Thymus (tissue), 11 donors: ENCODE data around the gene FHIP1A. TPM values are rescaled to one million over a fixed set of nuclear protein-coding genes. Genes with fewer than 3 reads are reported as not detected.
"Not testable (repeated sequence)": the region's sequence is repeated elsewhere in the genome, so short reads cannot be mapped to it uniquely, and the experiment has no call there.

Source experiments
- DNase-seq, 9 donors: peaks; one replicate each; pipeline ENCODE4 v3.0.0-alpha.2; 2013; ENCODE audit warnings: low spot score in 9 of 9, low read depth in 6 of 9, missing footprints in 1 of 9
- H3K27ac ChIP-seq, 2 donors: one replicate each; pipeline ENCODE4 v1.5.1; 2013; ENCODE audit warnings: control low read depth in 1 of 2, low read depth in 1 of 2, low read length in 1 of 2, mild to moderate bottlenecking in 1 of 2, moderate library complexity in 1 of 2
- H3K27me3 ChIP-seq, 2 donors: one replicate each; pipeline ENCODE4 v1.5.1; 2013; ENCODE audit warnings: low read length in 1 of 2; ENCODE audit not compliant: control insufficient read depth in 2 of 2, insufficient read depth in 1 of 2
- H3K36me3 ChIP-seq, 2 donors: one replicate each; pipeline ENCODE4 v1.5.1; 2013; ENCODE audit warnings: low read length in 1 of 2, mild to moderate bottlenecking in 1 of 2, moderate library complexity in 1 of 2; ENCODE audit not compliant: control insufficient read depth in 2 of 2, insufficient read depth in 2 of 2
- H3K4me1 ChIP-seq, 2 donors: one replicate each; pipeline ENCODE4 v1.5.1; 2013; ENCODE audit warnings: low read length in 2 of 2; ENCODE audit not compliant: control insufficient read depth in 2 of 2, insufficient read depth in 2 of 2
- H3K4me3 ChIP-seq, 2 donors: one replicate each; pipeline ENCODE4 v1.5.1; 2013; ENCODE audit warnings: low read length in 2 of 2, control low read depth in 1 of 2, mild to moderate bottlenecking in 1 of 2
- H3K9me3 ChIP-seq, 2 donors: one replicate each; pipeline ENCODE4 v1.5.1; 2013; ENCODE audit warnings: low read length in 1 of 2, mild to moderate bottlenecking in 1 of 2; ENCODE audit not compliant: control insufficient read depth in 2 of 2, insufficient read depth in 1 of 2
- WGBS: extraction: QIAGEN DNeasy Blood & Tissue Kit; methylation state at CpG from one replicate; pipeline ENCODE4 v1.1.7; 2013; 5-methylcytosine and 5-hydroxymethylcytosine counted together
- polyA plus RNA-seq: library from polyadenylated mRNA; stranded (reverse); fragments of 200-250 nt; gene quantifications from one replicate; pipeline ENCODE4 v1.2.3, GENCODE V29; 2013
- total RNA-seq: library from RNA; stranded (reverse); fragments of 120-200 nt; gene quantifications from one replicate; pipeline ENCODE4 v1.2.4, GENCODE V29; 2013
- donor health status: healthy.

Gene FHIP1A
- total and polyA plus RNA-seq, 2 donors, result 0.62 to 3.6 TPM

DNA sequence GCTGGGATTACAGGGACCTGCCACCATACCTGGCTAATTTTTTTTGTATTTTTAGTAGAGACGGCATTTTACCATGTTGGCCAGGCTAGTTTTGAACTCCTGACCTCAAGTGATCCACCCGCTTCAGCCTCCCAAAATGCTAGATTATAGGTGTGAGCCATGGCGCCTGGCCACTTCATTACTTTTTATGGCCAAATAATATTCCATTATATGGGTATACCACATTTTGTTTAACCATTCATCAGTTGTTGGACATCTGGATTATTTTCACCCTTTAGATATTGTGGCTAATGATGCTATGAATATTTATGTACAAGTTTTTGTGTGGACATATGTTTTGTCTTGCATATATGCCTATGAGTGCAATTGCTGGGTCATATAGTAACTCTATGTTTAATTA is 8.6 kb upstream of the FHIP1A start:
- no peak overlapping the region for H3K27ac ChIP-seq
- H3K27me3 ChIP-seq, result no peaks in the 10 kb centered on the region
- H3K9me3 ChIP-seq, result no peaks in the 10 kb centered on the region
- no peak overlapping the region for H3K4me3 ChIP-seq
- H3K4me1 ChIP-seq, result no peaks in the 10 kb centered on the region
- DNase-seq, result no peak
- H3K36me3 ChIP-seq, result no peaks in the 10 kb centered on the region
- over 99% methylated on average over 3 of the region's 3 CpGs for WGBS

DNA sequence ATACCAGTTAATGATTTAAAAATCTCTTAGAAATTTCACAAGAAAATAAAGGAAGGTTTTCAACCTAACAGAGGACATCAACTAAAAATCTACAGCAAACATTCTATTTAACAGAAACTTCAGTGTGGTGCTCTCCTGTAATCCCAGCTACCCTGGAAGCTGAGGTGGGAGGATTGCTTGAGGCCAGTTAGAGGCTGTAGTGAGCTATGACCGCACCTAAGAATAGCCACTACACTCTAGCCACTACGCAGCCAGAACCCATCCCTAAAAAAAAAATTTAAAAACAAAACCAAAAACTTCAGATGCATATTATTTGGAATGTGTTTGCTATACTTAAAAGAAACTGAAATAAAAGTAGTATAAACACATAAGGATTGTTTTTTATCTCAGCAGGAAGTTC is 7.2 kb upstream of the FHIP1A start:
- no peak for DNase-seq
- Histone ChIP-seq H3K36me3 (no peaks in the 10 kb centered on the region), H3K4me3 (no peak overlapping the region), H3K4me1 (no peaks in the 10 kb centered on the region), H3K9me3 (no peaks in the 10 kb centered on the region), H3K27ac (no peak overlapping the region), H3K27me3 (peaks cover 0 to 4% of the 10 kb centered on the region in 2 donors)
- over 99% methylated on average over 2 of the region's 2 CpGs for WGBS

GRCh38 chr4:151402145-151402865 is 6.7 kb upstream of the FHIP1A start:
- H3K27ac ChIP-seq, result no peak overlapping the region
- peaks cover 0 to 10% of the 10 kb centered on the region in 2 donors for H3K27me3 ChIP-seq
- no peaks in the 10 kb centered on the region for H3K9me3 ChIP-seq
- H3K36me3 ChIP-seq, result no peaks in the 10 kb centered on the region
- WGBS, result 88% methylated on average over 8 of the region's 8 CpGs
- H3K4me1 ChIP-seq, result peaks cover under 1 to 3% of the 10 kb centered on the region in 2 donors
- no peak for DNase-seq
- H3K4me3 ChIP-seq, result no peak overlapping the region

GRCh38 chr4:151403656-151404055 is 5.3 kb upstream of the FHIP1A start:
- H3K4me1 ChIP-seq, result peaks cover 12 to 16% of the 10 kb centered on the region in 2 donors
- H3K36me3 ChIP-seq, result no peaks in the 10 kb centered on the region
- H3K27me3 ChIP-seq, result peaks cover 0 to 24% of the 10 kb centered on the region in 2 donors
- H3K9me3 ChIP-seq, result no peaks in the 10 kb centered on the region
- 44% methylated on average over 1 of the region's 1 CpG for WGBS
- H3K4me3 ChIP-seq, result no peak overlapping the region
- no peak for DNase-seq
- H3K27ac ChIP-seq, result no peak overlapping the region

GRCh38 chr4:151404802-151405201 is 4.2 kb upstream of the FHIP1A start:
- not testable (repeated sequence) for H3K36me3 ChIP-seq, DNase-seq, H3K9me3 ChIP-seq, H3K27ac ChIP-seq, H3K4me3 ChIP-seq
- Histone ChIP-seq H3K4me1 (peaks cover 17 to 23% of the 10 kb centered on the region in 2 donors), H3K27me3 (peaks cover 8 to 34% of the 10 kb centered on the region in 2 donors)
- WGBS, result 96% methylated on average over 7 of the region's 7 CpGs

DNA sequence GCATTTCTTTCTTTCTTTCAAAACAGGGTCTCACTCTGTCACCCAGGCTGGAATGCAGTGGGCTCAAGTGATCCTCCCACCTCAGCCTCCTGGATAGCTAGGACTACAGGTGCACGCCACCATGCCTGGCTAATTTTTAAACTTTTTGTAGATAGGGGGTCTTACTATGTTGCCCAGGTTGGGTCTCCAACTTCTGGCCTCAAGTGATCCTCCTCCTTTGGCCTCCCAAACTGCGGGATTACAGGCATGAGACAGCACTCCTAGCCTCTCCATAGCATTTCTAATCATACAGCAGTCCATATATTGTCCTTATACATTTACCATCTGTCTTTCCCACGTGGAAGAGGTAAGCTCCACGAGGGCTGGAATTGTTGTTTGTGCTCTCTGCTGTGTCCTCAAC is 2.0 kb upstream of the FHIP1A start:
- DNase-seq, result no peak
- WGBS, result 95% methylated on average over 4 of the region's 4 CpGs
- Histone ChIP-seq H3K9me3 (peaks cover 0 to 4% of the 10 kb centered on the region in 2 donors), H3K4me1 (peaks cover 17 to 23% of the 10 kb centered on the region in 2 donors), H3K4me3 (no peak overlapping the region), H3K27ac (no peak overlapping the region), H3K27me3 (peaks cover 16 to 50% of the 10 kb centered on the region in 2 donors), H3K36me3 (no peaks in the 10 kb centered on the region)

- H3K4me1 ChIP-seq, result peaks cover 17 to 23% of the 10 kb centered on the region in 2 donors
- peaks cover 16 to 50% of the 10 kb centered on the region in 2 donors for H3K27me3 ChIP-seq
- 4% methylated on average over 29 of the region's 29 CpGs for WGBS
- H3K9me3 ChIP-seq, result peaks cover 0 to 4% of the 10 kb centered on the region in 2 donors
- peak in 4 of 9 donors; percentile 13 to 63 (median 26) for DNase-seq
- no peak overlapping the region for H3K27ac ChIP-seq
- H3K4me3 ChIP-seq, result peak overlapping the region; percentile 47 to 55
- no peaks in the 10 kb centered on the region for H3K36me3 ChIP-seq
Measured at GRCh38 chr4:151407466-151408379, 1.3 kb upstream of the FHIP1A start.

DNA sequence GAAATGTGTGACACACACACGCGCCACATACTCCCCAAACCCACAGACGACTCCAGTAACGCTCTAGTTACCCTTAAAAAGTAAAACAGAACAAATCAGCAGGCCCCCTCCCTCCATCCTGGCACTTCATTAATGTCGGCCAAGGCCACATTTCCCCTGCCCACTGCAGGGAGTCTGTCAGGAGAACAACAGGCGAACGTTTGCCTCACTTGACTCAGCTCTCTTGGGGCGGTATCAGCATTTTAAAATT is 671 bp upstream of the FHIP1A start:
- Histone ChIP-seq H3K9me3 (peaks cover 0 to 4% of the 10 kb centered on the region in 2 donors), H3K4me1 (peaks cover 17 to 23% of the 10 kb centered on the region in 2 donors), H3K27ac (peak overlapping the region; percentile 25 to 55), H3K27me3 (peaks cover 16 to 51% of the 10 kb centered on the region in 2 donors), H3K4me3 (peak overlapping the region; percentile 47 to 55), H3K36me3 (no peaks in the 10 kb centered on the region)
- 2% methylated on average over 8 of the region's 8 CpGs for WGBS
- no peak for DNase-seq
